K562 (cell line): ENCODE results near the gene IL1RAPL2. TPM values are rescaled to one million over a fixed set of nuclear protein-coding genes. Genes with fewer than 3 reads are reported as not detected.

ENCODE experiments used
- ATAC-seq: fragments of 200-7000 bp; cut with Tn5 transposase; 3 replicates; pipeline ENCODE4 v1.9.1; 2020; ENCODE audit warnings: moderate library complexity
- BruUV-seq: library from RNA; stranded (reverse); fragments of 400-500 nt; replicated peaks from 2 replicates; lab custom pipeline; 2021; lab: Mats Ljungman, UMichigan
- CTCF ChIA-PET: fragments of 300-600 bp; formaldehyde crosslinking; extraction: SDS; loops from one replicate; lab custom pipeline; 2021; ENCODE audit warnings: low intra/inter-chr PET ratio; lab: Yijun Ruan, JAX
- POLR2A ChIA-PET: fragments of 300-600, 350-650 bp; sonication (Branson Sonifier 250); formaldehyde crosslinking; extraction: SDS; loops from one replicate; lab custom pipeline; 2021; ENCODE audit warnings: antibody characterized with exemption, inconsistent platforms; lab: Yijun Ruan, JAX
- DNase-seq, 4 experiments: peaks; one replicate each; pipeline versions ENCODE4 v3.0.0 to v3.0.0-alpha.2; 2011 to 2018; ENCODE audit warnings: low spot score in 3 of 4, mixed read lengths in 3 of 4; ENCODE audit errors: extremely low read depth in 1 of 4
- FAIRE-seq: peaks from 2 replicates; lab custom pipeline; 2011; peaks lifted over from hg19 to GRCh38; lab: Jason Lieb, UNC
- H2AFZ ChIP-seq: 2 replicates; pipeline ENCODE4 v1.6.0; 2011; ENCODE audit warnings: low read depth, low read length, control low read depth, inconsistent platforms
- H3K27ac ChIP-seq: fragments of 200-600 bp; 3 replicates; pipeline ENCODE4 v1.8.0; 2011; ENCODE audit warnings: low read depth, mild to moderate bottlenecking, control low read depth, inconsistent platforms, low read length, moderate library complexity, mixed read lengths; ENCODE audit errors: extremely low read depth
- H3K27me3 ChIP-seq, 2 experiments: fragments of 300-600 bp in 1 of 2; 2 replicates in 1 of 2; 3 replicates in 1 of 2; pipeline versions ENCODE4 v1.6.0 to v1.8.0; 2011; ENCODE audit warnings: inconsistent platforms in 2 of 2, low read length in 2 of 2, mild to moderate bottlenecking in 1 of 2, mixed read lengths in 1 of 2, moderate library complexity in 1 of 2; ENCODE audit not compliant: control insufficient read depth in 2 of 2, insufficient read depth in 2 of 2
- H3K36me3 ChIP-seq: fragments of 300-600 bp; 3 replicates; pipeline ENCODE4 v1.8.0; 2011; ENCODE audit warnings: mild to moderate bottlenecking, low read length, inconsistent platforms; ENCODE audit not compliant: control insufficient read depth, insufficient read depth
- H3K4me1 ChIP-seq, 2 experiments: fragments of 200-600 bp in 1 of 2; replicated peaks in 1 of 2; 2 replicates in 1 of 2; 3 replicates in 1 of 2; pipeline versions ENCODE4 v1.5.1 to v1.8.0; 2011; ENCODE audit warnings: inconsistent platforms in 2 of 2, low read length in 2 of 2, mild to moderate bottlenecking in 1 of 2, mixed read lengths in 1 of 2, moderate library complexity in 1 of 2; ENCODE audit not compliant: control insufficient read depth in 2 of 2, insufficient read depth in 2 of 2
- H3K4me2 ChIP-seq: 2 replicates; pipeline ENCODE4 v1.6.1; 2011; ENCODE audit warnings: low read length, control low read depth, inconsistent platforms, mixed read lengths; ENCODE audit not compliant: insufficient read depth
- H3K4me3 ChIP-seq: fragments of 200-600 bp; sonication (generic), shearing (Covaris generic); 2 replicates; pipeline ENCODE4 v1.5.1; 2016; ENCODE audit warnings: control low read depth, inconsistent platforms
- H3K79me2 ChIP-seq: fragments of 200-600 bp; 3 replicates; pipeline ENCODE4 v1.8.0; 2011; ENCODE audit warnings: low read length, inconsistent platforms; ENCODE audit not compliant: control insufficient read depth, insufficient read depth
- H3K9ac ChIP-seq, 2 experiments: 2 replicates each; pipeline versions ENCODE4 v1.6.0 to v1.6.1; 2011; ENCODE audit warnings: low read depth in 2 of 2, low read length in 2 of 2, control low read depth in 1 of 2, inconsistent platforms in 1 of 2, mild to moderate bottlenecking in 1 of 2, mixed read lengths in 1 of 2; ENCODE audit not compliant: insufficient read depth in 1 of 2
- H3K9me1 ChIP-seq: one replicate; pipeline ENCODE4 v1.6.0; 2011; ENCODE audit warnings: inconsistent platforms, mild to moderate bottlenecking, low read length, moderate library complexity; ENCODE audit not compliant: control insufficient read depth, insufficient read depth
- H3K9me3 ChIP-seq: replicated peaks from 2 replicates; pipeline ENCODE4 v1.5.1; 2011; ENCODE audit warnings: low read depth, low read length, inconsistent platforms; ENCODE audit not compliant: control insufficient read depth, insufficient read depth
- H4K20me1 ChIP-seq: replicated peaks from 2 replicates; pipeline ENCODE4 v1.6.1; 2011; ENCODE audit warnings: low read length, inconsistent platforms, mixed read lengths; ENCODE audit not compliant: control insufficient read depth, insufficient read depth
- BRD4 ChIP-seq: fragments of 200-600 bp; sonication (generic); IDR thresholded peaks from 2 replicates; pipeline ENCODE4 v1.6.1; 2017; ENCODE audit warnings: inconsistent platforms
- IRF2 ChIP-seq: sonication (generic); formaldehyde crosslinking; IDR thresholded peaks from 2 replicates; pipeline ENCODE4 v1.8.1; 2022; ENCODE audit warnings: mild to moderate bottlenecking, missing genetic modification reagents
- JUND ChIP-seq, 2 experiments: IDR thresholded peaks; 2 replicates in 1 of 2; 3 replicates in 1 of 2; pipeline ENCODE4 v1.6.1; 2011; ENCODE audit warnings: borderline replicate concordance in 2 of 2, low read depth in 2 of 2, low read length in 2 of 2, improper control_type of control experiment in 1 of 2, missing biosample characterization in 1 of 2, missing genetic modification characterization in 1 of 2, missing genetic modification reagents in 1 of 2
- SIX5 ChIP-seq, 2 experiments: IDR thresholded peaks; 2 replicates each; pipeline ENCODE4 v1.6.1; 2011; ENCODE audit warnings: low read length in 2 of 2, borderline replicate concordance in 1 of 2, low read depth in 1 of 2, mild to moderate bottlenecking in 1 of 2, moderate library complexity in 1 of 2; ENCODE audit not compliant: insufficient read depth in 1 of 2
- TEAD2 ChIP-seq: fragments of 450-650 bp; IDR thresholded peaks from 2 replicates; pipeline ENCODE4 v1.6.1; 2016; ENCODE audit warnings: missing genetic modification characterization, control low read depth, missing compliant biosample characterization
- TEAD4 ChIP-seq, 2 experiments: sonication (generic) in 1 of 2; formaldehyde crosslinking in 1 of 2; IDR thresholded peaks; 2 replicates each; pipeline versions ENCODE4 v1.6.1 to v1.8.0; 2012 to 2022; ENCODE audit warnings: borderline replicate concordance in 1 of 2, inconsistent platforms in 1 of 2, low read length in 1 of 2, mild to moderate bottlenecking in 1 of 2, missing genetic modification reagents in 1 of 2
- WGBS: fragments of 100-300 bp; shearing (Covaris generic); methylation state at CpG from one replicate; pipeline ENCODE4 v1.1.6; 2016; ENCODE audit warnings: low coverage, mixed read lengths; ENCODE audit not compliant: insufficient coverage; ENCODE audit errors: missing lambda C conversion rate; 5-methylcytosine and 5-hydroxymethylcytosine counted together
- in situ Hi-C: fragments of 300-500 bp; cut with MboI; formaldehyde crosslinking; loops from 4 replicates; pipeline ENCODE4 v1.15.0; 2018; ENCODE audit warnings: inconsistent platforms, mixed read lengths
- intact Hi-C: fragments of 100-400 bp; cut with micrococcal nuclease; formaldehyde crosslinking; loops from 2 replicates; pipeline ENCODE4 v1.14.2; 2022
- polyA plus RNA-seq, 8 experiments: library from polyadenylated mRNA; depleted of rRNA in 4 of 8; stranded (reverse) in 5 of 8; unstranded in 3 of 8; fragments of >200 nt; fragmentation: Nextera tagmentation in 2 of 8; fragmentation: Illumina TruSeq in 1 of 8; extraction: Ambion mirVana in 2 of 8; extraction: Trizol in 1 of 8; gene quantifications; 2 replicates each; pipeline versions ENCODE4 v1.2.1 to v1.2.3, GENCODE V29; 2011 to 2014; ENCODE audit warnings: inconsistent platforms in 1 of 8, missing spikeins in 1 of 8
- total RNA-seq, 7 experiments: library from RNA; depleted of rRNA in 6 of 7; stranded (reverse); fragments of >200 nt in 6 of 7; fragmentation: Illumina TruSeq in 2 of 7; extraction: Trizol in 2 of 7; gene quantifications; 2 replicates each; pipeline versions ENCODE4 v1.2.1 to v1.2.3, GENCODE V29; 2011 to 2021; ENCODE audit warnings: low replicate concordance in 1 of 7

IL1RAPL2 gene
- total and polyA plus RNA-seq, 9 of the 15 experiments (the other 6 are each of a cell fraction or from before 2014, with no cell fraction given) = not detected

DNA sequence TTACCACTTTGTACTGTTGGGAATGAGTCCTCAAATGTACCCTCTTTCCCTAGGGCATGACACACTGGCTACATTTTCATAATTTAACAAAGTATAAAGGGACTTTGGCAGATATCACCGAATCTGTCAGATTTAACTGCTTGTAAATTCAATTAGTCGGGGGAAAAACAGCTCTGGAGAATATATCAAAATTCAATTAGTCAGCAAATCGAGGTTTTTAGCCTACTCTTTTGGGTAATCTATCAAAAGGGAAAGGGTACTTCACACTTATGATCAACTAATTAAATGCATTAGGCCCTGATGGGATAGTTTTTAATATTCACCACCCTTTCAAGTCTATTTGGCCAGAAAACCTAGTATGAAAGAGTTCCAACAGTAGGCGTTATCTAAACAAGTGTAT is 141.0 kb downstream of the IL1RAPL2 start:
- BruUV-seq = no TSS peak
- ATAC-seq = no peak
- no peak for FAIRE-seq
- Histone ChIP-seq H3K9ac (no peak overlapping the region), H3K36me3 (no peaks in the 10 kb centered on the region), H4K20me1 (no peaks in the 10 kb centered on the region), H3K9me1 (no peaks in the 10 kb centered on the region)
- no peak for TF ChIP-seq TEAD2 (tag)
- TF ChIP-seq, all 486 proteins: peak for 0
- 2% methylated on average over 4 of the region's 4 CpGs for WGBS
- Histone ChIP-seq H3K27me3 (no peaks in the 10 kb centered on the region), H3K27ac (no peak overlapping the region), H2AFZ (no peak overlapping the region), H3K79me2 (no peaks in the 10 kb centered on the region), H3K4me1 (no peaks in the 10 kb centered on the region), H3K4me3 (no peak overlapping the region), H3K9me3 (no peaks in the 10 kb centered on the region), H3K4me2 (no peak overlapping the region)
- DNase-seq = no peak
- in situ Hi-C loops (no loop called here), intact Hi-C loops (no loop called here)
- POLR2A ChIA-PET = interaction anchor here (1.0 kb wide), 1 partner anchor 23 kb away, joined by 3 read pairs; no protein-coding TSS in a partner anchor
- CTCF ChIA-PET = no interaction called here

DNA sequence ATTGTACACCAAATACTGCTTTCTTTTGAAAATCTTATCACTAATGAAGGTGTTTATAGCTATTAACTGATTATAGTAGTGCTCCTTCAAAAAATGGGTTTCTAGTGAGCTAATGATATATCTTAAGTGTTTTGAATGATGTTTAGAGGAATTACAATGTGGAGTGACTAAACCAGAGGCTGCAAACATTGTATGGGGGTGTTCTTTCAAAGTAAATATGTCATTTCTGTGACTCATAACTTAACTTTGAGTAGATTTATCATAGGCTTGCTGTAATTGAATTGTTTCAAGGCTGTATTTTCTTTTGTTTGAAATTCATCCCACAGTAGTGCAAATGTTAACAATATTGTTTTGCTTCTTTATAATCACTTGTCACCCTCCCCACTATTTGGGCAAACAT is 141.6 kb downstream of the IL1RAPL2 start:
- H3K27me3 ChIP-seq = no peaks in the 10 kb centered on the region
- CTCF ChIA-PET = no interaction called here
- FAIRE-seq = no peak

More for the DNA sequence above, 141.6 kb downstream of the IL1RAPL2 start:
- Histone ChIP-seq H3K4me3 (no peak overlapping the region), H3K36me3 (no peaks in the 10 kb centered on the region), H3K27ac (no peak overlapping the region), H3K9me3 (no peaks in the 10 kb centered on the region), H3K4me2 (no peak overlapping the region), H3K9me1 (no peaks in the 10 kb centered on the region), H2AFZ (no peak overlapping the region), H4K20me1 (no peaks in the 10 kb centered on the region), H3K9ac (no peak overlapping the region), H3K79me2 (no peaks in the 10 kb centered on the region), H3K4me1 (no peaks in the 10 kb centered on the region)
- no peak for DNase-seq
- in situ Hi-C loops = no loop called here
- no peak for ATAC-seq
- POLR2A ChIA-PET = no interaction called here
- BruUV-seq = no TSS peak
- intact Hi-C loops = no loop called here
- TF ChIP-seq JUND (IDR thresholded peaks at IDR 0.05; ENCODE audit: borderline replicate concordance, low read depth, low read length) (no peak), JUND (tag; IDR thresholded peaks at IDR 0.05; ENCODE audit: borderline replicate concordance, low read depth, low read length) (no peak), SIX5 (IDR thresholded peaks at IDR 0.05; ENCODE audit: borderline replicate concordance in 1 of 2, insufficient read depth in 1 of 2, low read depth in 1 of 2, low read length in 2 of 2) (no peak), TEAD4 (IDR thresholded peaks at IDR 0.05; ENCODE audit: low read length) (no peak), TEAD4 (CRISPR knock-in tag; IDR thresholded peaks at IDR 0.05; ENCODE audit: borderline replicate concordance) (no peak), IRF2 (CRISPR knock-in tag) (no peak), BRD4 (no peak)
